Jurkat, Clone E6-1 (cell line): ENCODE results near the gene ZCCHC3.
A peak's percentile ranks its signal among the peaks of the same experiment; 100 is the strongest.

Source experiments
- DNase-seq: peaks from one replicate; pipeline ENCODE4 v3.0.0-alpha.2; 2011; ENCODE audit warnings: low read depth, low spot score
- H3K4me3 ChIP-seq: 2 replicates; pipeline ENCODE4 v1.5.1; 2011; ENCODE audit warnings: mild to moderate bottlenecking, low read length, control low read depth, moderate library complexity

Gene ZCCHC3

DNA sequence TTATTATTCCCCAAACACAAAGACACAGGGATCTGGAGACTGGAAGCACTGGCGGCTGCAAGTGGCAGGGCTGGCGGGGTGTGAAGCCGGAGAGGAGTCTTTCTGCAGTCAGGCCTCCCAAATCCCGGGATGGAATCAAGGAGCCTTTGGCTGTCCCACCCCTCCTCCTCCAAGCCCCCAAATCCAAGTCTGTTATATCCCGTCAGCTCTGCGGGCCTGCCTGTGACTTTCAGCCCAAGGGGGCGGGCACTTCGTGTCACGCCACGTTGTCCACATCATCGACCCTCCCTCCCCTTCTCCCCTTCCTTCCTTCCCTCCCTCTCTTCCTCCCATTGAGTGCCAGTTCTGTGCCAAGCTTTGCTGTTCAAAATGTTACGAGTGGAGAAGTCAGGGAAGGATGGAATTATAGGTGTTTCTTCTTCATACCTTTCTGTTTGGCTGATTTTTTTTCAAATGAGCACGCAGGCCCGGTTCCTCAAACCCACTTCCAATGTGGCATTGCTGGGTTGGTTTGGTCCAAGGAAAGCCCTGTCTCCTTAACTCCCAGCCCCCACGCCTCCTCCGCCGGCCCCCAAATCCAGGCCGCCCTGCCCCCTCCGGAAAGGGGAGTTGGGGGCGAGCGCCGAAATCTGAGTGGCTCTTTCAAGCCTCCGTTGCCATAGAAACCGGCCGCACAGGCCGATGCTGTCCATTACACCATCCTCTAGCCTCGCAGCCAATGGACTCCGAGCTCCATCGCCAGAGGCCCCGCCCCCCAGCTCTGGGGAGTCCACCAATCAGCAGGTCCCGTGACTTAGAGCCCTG lies 12.7 kb downstream of the ZCCHC3 start:
- DNase-seq, result no peak
- H3K4me3 ChIP-seq, result no peak overlapping the region

DNA sequence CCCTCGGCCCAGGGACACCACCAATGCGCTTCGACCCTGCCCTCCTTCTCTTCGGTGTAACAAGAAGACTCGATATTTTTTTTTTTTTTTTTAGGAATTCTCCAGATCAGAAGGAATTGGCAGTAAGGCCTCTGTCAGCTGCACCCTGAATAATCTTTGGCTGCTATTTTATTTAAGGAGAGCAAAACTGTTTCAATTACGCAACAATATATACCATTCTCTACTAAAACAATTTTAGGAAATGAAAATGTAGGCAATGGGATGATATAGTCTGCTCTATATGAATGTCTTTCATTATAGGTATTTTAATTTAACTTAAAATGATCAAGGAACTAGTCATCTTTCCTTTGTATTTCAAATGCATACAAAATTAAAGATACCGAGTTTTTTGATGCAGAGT lies 13.3 kb downstream of the ZCCHC3 start:
- DNase-seq, result no peak
- no peak overlapping the region for H3K4me3 ChIP-seq

DNA sequence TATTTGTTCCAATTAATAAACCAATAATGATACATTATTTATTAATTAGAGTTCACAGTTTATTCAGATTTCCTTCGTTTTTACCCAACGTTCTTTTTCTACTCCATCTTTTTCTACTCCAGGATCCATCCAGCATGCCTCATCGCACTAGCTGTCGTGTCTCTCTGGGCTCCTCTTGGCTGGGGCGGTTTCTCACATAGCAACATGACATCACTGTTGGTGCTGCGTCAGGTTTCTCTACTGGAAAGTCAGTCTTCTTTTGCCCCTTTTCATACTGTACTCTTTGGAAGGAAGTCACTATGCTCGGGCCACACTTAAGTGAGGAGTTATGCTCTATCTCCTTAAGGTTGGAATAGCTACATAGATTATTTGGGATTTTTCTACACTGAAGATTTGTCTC lies 14.2 kb downstream of the ZCCHC3 start:
- H3K4me3 ChIP-seq, result no peak overlapping the region
- DNase-seq, result no peak

DNA sequence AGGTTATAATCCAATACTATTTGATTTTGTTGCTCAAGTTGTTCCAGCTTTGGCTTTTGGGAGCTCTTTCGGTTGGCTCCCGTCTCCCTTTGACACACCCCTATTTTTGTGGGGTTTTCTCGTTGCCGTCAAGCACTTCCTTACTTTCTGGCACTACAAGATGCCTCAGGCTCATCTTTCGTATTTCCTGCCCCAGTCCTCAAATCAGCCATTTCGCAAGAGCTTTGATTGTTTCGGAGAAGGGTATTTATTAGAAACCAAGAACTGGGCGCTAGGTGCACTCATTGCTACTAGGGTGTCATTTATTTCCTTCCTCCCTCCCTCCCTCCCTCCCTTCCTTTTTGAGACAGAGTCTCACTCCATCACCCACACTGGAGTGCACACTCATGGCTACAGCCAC lies 14.7 kb downstream of the ZCCHC3 start:
- DNase-seq, result no peak
- H3K4me3 ChIP-seq, result no peak overlapping the region

DNA sequence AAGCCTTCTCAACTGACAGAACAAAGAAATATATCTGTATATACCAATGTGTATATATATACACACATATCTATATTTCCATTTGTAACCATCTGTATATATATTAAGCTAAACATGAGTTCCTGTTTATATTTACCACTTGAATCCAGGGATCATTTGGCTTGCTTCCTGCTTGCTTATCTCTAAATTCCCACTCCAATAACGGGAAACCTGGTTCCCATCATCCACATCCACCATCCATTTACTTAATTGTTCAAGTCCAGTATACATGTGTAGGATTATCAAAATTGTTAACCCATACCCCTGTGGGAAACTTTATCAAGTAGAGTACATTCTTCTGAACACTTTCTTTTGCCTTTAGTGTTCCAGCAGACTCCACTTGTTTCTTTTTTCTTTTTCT lies 15.5 kb downstream of the ZCCHC3 start:
- DNase-seq, result no peak

DNA sequence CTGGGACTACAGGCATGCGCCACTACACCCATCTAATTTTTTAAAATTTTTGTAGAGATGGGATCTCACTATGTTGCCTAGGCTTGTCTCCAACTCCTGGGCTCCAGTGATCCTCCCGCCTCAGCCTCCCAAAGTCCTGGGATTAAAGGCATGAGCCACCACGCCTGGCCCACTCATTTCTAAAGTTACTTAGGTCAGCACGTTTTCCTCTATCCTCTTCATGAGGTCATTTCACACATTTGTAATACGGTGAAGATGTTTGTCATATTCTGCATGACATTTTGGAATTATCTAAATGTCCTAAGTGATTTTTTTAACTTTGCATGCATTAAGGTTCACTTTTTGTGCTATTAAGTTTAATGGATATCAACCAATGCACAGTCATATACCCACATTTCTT lies 16.0 kb downstream of the ZCCHC3 start:
- DNase-seq, result no peak
- no peak overlapping the region for H3K4me3 ChIP-seq

More for the DNA sequence above, 15.5 kb downstream of the ZCCHC3 start:
- H3K4me3 ChIP-seq, result no peak overlapping the region

DNA sequence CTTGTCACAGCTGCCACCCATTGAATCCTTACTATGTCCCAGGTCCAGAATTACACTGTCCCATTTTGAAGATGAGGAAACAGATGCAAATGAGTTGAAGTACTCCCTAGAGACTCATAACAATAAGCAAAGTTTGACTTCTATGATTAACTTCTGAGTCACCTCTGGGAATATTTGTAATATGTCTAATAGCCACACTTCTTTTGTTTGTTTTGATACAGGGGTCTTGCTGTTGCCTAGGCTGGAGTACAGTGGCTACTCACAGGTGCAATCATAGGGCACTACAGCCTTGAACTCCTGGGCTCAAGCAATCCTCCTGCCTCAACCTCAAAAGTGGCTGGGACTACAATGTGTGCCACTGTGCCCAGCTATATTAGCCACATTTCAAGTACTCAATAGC lies 16.6 kb downstream of the ZCCHC3 start:
- no peak overlapping the region for H3K4me3 ChIP-seq
- DNase-seq, result no peak

DNA sequence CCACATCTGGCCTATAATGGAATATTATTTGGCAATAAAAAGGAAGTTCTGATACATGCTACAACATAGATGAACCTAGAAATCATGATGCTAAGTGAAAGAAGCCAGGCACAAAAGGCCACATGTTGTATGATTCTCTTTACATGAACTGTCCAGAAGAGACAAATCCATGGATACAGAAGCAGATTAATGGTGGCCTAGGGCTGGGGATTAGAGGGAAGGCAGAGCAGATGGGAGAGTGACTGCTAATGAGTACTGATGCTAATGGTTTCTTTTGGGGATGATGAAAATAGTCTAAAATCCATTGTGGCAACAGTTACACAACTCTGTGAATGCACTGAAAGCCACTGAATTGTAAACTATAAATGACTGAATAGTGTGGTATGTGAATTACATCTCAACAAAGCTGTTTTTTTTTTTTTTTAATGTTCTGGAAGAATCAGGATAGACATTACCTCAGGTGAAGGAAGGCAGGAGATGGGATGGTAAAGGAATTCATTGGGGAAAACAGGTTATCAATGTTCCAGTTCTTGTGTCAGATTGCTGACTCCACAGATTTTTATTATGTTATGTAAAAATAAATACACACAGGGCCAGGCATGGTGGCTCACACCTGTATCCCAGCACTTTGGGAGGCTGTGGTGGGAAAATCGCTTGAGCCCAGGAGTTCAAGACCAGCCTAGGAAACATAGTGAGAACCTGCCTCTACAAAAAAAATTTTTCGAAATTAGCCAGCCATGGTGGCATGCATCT lies 19.1 kb downstream of the ZCCHC3 start:
- no peak for DNase-seq
- no peak overlapping the region for H3K4me3 ChIP-seq

DNA sequence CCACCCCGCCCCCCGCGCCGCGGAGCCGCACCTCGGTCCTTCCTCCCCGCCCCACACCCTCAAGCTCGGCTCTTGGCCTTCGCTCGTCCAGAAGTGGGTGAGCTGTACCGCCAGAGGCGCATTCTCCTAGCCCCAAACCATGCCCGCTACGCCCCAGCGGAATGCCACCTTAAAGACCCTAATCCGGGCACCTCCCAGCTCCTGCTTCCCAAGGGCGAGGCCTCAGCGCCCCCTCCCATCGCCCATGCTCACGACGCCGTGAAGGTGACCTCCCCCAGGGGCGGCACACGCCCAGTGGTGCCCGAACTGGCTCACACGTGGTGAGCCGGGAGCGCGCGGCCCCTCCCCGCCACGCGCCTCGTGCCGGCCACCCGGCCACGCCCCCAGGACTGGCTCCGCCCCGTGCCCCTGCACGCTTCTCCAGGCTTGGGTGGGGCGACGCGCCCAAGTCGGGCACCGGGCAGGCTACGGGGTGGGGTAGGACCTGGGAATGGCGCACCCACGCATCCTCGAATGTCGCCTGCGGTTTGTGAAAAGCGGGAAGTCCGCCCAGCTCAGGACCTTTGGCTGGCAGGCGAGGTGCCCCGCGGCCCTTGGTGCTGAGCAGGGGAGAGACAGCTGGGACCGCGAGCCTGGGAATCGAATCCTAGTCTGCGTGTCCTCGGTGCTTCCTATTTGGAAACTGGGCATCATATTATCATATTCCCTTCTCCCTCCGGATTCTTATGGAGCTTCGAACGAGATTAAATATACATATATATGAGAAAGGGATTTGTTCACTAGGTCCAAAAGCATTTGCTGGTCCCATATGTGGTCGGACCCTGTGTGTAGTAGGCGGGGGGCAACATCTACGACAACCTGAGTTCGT lies 27.0 kb downstream of the ZCCHC3 start:
- DNase-seq, result peak; percentile 77

DNA sequence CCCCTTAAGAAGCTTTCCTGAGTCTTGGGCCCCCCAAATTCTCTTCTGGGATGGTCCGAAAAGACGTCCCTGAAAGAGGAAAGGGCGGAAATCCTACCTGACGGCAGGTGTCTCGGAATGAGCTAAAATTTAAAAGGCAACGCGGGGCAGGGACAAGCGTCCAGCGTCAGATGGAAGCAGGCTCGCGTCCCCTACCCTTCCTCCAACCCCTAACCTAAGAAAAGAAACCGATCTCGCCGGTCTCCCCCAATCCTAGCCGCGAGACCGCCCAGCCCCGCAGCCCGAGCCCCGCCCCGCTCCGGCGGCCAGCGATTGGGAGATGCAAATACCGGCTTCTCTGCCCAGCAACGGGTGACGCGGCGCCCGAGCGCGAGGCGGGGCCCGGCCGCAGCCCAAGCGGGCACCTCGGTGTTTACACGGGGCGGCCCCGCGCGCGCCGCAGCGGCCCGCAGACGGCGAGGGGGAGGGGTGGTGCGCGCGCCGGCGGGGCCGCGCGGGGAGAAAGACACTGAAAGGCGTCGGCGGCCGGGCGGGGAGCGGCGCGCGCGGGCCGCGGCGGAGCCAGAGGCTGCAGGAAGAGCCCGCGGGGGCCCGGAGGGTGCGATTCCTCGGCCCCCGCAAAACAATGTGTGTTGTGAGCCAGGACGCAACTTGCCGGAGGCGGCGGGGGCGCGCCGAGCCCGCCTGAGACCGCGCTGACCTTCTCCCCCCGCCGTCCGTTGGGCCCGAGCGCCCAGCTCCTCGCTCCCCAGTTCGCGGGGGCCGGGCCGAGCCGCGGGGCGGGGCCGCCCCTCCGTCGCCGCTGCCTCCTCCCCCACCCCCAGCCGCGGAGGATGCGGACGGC lies 27.9 kb downstream of the ZCCHC3 start, which contains the start of gene SOX12:
Gene SOX12 (plus strand): TSS at position 508 of the 844 bp plus-strand sequence. CDS start 373 bp downstream, outside the sequence.
- peak; percentile 82 for DNase-seq
- peak within 1 kb of the TSS; percentile 73 for H3K4me3 ChIP-seq

More for the DNA sequence above, 27.0 kb downstream of the ZCCHC3 start:
- H3K4me3 ChIP-seq, result peak overlapping the region; percentile 60

DNA sequence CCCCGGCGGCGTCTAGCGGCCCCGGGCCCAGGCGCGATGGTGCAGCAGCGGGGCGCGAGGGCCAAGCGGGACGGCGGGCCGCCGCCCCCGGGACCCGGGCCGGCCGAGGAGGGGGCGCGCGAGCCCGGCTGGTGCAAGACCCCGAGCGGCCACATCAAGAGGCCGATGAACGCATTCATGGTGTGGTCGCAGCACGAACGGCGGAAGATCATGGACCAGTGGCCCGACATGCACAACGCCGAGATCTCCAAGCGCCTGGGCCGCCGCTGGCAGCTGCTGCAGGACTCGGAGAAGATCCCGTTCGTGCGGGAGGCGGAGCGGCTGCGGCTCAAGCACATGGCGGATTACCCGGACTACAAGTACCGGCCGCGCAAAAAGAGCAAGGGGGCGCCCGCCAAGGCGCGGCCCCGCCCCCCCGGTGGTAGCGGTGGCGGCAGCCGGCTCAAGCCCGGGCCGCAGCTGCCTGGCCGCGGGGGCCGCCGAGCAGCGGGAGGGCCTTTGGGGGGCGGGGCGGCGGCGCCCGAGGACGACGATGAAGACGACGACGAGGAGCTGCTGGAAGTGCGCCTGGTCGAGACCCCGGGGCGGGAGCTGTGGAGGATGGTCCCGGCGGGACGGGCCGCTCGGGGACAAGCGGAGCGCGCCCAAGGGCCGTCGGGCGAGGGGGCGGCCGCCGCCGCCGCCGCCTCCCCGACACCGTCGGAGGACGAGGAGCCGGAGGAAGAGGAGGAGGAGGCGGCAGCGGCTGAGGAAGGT lies 28.7 kb downstream of the ZCCHC3 start:
- peak; percentile 40 for DNase-seq

DNA sequence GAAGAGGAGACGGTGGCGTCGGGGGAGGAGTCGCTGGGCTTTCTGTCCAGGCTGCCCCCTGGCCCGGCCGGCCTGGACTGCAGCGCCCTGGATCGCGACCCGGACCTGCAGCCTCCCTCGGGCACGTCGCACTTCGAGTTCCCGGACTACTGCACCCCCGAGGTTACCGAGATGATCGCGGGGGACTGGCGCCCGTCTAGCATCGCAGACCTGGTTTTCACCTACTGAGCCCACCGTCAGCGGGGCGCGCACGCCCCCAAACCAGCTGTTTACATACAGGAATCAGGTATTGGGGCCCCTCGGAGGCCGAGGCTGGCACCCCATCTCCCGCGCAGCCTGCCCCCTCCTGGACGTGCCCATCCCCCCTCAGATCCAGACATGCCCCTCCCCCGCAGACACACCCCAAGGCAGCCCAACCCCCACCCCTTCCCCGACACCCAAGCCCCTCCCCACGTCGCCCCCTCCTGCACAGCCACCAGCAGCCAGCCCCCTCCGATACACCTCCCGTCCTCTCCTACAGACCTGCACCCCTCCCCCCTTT lies 29.3 kb downstream of the ZCCHC3 start:
- peak overlapping the region; percentile 73 for H3K4me3 ChIP-seq
- no peak for DNase-seq

More for the DNA sequence above, 28.7 kb downstream of the ZCCHC3 start:
- H3K4me3 ChIP-seq, result peak overlapping the region; percentile 73

DNA sequence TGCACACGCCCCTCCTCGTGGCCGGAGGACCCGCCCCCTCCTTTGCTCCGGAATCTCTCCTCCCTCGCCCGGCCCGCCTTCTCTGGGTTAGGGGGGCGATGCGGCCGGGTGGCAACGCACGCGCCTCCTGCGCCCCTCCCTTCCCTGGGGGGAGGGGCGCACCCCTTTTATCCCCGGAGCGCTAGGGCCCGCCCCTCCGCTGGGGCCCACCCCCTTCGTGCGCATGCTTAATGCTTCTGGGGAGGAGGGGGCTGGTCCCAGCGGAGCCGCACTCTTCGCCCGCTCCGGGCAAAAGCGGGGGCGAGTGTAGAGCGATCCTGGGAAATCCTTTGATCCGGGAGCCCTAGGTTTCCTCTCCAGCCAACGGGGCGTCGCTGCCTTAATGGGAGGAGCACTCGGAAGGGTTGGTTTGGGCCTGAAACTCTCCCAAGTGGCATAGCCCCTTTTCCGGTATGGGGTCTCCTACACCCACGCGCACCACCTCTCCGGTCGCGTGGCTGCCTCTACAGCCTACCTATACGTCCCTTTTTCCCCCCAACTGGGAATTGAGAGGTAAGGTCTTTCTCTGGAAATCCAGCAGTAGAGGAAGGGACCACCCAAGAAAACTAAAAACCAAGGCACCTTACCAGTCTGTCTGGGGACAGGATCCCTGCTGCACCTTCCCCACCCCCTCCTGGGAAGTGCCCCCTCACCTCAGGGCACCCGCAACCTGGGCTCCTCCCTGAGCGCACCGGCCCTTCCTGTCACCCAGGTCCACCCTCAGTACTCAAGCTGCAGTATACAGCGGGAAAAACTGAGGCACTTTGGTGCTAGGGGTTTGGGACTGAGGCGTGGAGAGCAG lies 30.0 kb downstream of the ZCCHC3 start:
- peak; percentile 90 for DNase-seq
- H3K4me3 ChIP-seq, result peak overlapping the region; percentile 73

DNA sequence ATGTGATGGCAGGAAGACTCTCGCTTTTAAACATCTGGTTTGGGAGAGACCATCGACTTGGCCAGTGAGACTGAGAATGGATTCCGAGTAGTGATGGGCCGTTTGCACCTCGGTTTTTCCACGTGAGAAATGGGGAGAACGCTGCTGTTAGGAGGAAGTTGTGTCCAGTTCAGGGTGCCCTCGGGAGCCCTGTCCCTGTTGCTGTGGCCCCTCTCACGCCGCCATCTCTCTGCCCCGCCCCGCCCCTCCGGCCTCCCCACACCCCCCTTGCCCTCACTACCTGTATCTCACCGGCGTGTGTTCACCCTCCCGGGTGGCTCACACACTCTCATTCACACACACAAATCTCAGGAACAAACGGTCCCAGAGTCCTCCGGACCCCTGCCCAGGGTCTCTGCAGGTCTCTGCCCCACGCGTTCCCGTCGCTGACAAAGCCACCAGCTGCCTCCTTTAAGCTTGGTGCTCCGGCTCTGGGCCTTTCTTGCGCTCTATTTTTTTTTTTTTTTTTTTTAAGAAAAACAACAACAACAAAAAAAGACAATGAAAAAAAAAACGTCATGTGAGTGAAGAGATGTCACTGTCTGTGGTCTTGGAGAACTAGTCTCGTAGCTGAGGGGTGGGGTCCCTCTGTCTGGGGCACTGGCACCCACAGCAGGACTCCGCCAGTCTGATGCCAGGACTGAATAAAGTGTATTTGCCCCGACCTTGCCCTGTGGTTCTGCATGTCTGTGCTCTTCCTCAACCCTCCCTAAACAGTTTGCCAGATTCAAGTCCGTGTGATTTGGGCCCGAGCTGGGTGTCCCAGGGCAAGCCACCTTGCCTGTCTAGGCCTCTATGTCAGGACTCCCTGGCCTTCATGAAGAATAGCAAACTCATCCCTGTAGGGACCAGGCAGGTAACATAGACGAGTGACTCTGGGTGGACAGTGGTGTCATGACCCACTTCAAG lies 30.9 kb downstream of the ZCCHC3 start:
- no peak for DNase-seq
- H3K4me3 ChIP-seq, result peak overlapping the region; percentile 73

DNA sequence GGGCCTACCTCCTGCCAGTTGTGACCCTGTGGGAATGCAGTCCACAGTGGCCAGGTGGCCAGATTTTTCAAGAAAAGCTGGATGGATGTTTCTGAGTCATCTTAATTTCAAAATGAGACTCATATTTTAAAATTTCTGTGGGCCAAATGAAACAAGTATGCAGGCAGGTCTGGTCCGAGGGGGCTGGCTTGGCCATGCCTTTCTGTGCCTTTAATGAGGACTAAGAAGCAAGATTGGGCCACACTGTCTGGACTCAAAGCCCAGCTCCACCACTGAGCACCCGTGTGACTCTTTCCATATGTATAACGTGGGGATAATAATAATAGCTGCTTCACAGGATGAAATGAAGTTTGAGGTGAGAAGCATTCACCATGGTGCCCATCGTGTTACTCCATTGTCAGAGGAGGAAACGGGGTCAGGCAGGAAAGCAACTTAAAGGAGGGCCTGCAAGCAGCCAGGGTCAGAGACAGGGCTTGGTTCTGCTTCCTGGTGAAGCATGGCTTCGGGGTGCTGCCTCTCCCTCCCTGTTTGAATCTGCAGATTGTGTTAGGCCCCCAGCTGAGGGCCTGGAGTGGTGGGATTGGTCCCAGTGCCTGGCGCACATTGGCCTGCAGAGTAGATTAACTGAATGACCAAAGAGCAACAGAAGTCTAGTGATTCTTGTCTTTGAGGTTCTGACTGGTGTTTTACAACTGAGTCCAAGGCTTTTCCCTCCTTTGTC lies 31.8 kb downstream of the ZCCHC3 start:
- no peak for DNase-seq
- H3K4me3 ChIP-seq, result no peak overlapping the region
